HuH-7 (cell line): ENCODE measurements around the gene POC1B.
A peak's percentile ranks its signal among the peaks of the same experiment; 100 is the strongest.

Source experiments
- DNase-seq: peaks from one replicate; pipeline ENCODE4 v3.0.0; 2011; ENCODE audit warnings: low spot score

POC1B gene

DNA sequence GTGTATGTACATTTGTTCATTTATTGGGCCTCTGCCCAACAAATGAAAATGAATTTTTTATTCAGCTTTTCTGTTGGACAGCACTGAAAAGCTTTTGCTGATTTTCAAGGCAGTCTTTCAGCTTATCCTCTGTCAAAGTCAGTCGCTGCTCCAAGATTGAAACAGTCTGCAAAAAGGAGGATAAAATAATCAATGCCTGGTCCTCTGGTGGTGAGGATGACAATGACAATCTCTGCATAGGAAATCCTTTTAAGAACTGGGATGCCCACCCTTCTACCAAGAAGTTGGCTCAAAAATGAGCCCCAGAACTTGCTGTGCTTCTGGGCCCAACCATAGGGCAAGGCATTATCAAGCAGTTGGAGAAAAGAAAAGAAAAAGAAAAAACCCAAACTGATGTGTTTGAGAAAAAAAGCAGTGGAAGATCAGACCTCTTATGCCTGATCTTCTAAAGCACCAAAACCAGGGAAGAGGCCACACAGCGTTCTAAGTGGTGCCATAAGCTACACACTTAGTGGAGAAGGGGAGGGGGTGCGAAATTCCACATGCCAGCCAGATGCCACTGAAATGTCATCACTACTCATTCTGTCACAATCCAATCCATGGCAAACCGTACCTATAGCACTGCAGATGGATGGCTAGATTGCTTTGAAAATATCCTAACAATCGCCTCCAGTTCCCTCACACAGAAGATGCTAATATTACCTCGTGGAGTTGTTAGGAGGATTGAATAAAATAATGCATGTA lies 104.6 kb downstream of the POC1B start:
- DNase-seq, result peak; percentile 15

DNA sequence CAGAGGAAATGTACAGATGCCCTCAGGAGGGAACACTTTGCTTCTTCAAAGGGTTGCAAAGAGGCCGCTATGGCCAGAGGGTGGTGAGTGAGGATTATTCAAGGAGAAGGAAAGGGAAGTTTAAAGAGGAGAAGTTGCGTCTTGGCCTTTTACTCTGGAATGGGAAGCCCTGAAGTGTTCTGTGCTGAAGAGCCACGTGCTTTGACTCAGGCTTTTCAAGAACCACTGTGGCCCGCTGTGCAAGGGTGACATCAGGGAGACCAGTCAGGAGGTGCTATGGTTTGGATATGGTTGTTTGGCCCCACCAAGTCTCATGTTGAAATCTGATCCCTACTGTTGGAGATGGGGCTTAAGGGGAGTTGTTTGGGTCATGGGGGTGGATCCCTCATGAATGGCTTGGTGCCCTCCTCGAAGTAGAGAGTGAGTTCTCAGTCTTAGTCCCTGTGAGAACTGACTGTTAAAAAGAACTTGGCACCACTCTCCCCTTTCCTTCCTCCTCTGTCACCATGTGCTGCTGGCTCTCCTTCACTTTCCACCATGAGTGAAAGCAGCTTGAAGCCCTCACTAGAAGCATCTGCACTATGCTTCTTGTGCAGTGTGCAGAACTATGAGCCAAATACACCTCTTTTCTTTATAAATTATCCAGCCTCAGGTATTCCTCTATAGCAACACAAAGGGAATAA lies 107.5 kb downstream of the POC1B start:
- no peak for DNase-seq

- no peak for DNase-seq
These were observed 108.4 kb downstream of the POC1B start for GRCh38 chr12:89417246-89417977.

DNA sequence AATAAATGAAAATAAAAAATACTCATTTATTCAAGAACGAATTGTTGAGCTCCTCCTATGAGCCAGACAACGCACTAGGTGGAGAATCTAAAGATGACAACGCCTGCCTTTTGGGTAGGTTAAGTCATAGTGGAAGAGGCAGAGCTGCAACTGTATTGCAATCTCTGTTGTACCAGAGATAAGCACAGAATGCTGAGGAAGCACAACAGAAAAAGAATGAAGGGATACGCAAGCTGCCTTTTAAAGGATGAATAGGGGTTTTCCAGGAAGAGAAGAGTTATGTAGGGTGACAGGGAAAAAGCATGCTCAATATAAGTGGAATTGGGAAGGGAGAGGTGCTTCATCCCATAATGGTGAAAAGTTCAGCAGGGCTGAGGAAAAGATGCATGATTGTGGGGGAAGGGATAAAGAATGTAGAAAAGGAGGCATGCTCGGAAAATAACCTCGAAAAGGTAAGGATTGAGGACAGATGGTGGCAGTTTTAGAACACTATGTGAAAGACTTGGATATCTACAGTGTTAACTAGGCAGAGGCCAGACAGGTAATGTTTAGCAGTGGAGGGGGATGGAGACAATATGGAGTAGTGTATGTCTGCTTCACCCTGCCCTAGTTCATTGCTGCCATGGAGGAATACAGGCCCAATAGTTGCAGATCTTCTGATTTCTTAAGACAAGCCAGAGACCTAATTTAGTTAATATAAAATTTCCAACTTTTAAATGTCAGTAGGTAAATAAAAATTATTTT lies 109.6 kb downstream of the POC1B start:
- DNase-seq, result no peak

DNA sequence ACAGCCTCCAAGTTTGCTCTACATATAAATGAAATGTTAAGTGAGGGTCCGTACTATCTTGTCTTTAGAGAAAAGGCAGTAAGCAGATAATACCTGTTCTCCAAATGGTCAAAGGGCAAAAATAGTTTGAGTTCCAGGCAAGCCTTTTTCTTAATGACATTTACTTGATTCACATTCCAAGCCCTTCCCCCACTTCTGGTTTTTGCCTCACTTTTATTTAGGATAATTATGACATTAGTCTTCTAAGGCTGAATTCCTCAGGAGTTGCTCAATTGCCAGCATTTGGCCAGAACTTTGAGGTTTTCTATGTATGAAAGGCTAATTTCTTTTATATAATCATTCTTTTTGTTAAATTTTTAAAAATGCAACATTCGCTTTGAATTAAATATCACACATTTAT lies 111.0 kb downstream of the POC1B start:
- DNase-seq, result no peak

DNA sequence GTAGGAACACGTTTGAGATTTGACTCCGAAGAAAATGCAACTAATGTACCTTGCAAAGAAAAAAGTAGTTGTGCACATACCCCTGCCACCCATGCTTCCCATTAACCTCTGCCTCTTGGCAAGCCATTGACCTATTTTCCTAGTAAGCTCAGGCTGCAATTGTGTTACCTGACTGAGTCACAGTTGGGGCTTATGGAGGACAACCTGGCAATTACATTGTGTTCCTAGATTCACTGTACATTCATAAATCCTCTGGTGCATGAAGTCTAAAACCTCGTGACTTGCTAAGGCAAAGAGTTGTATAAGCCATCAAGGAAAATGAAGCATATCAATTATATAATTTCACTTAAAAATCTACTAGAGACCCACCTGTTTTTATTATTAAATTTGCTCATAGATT lies 111.5 kb downstream of the POC1B start:
- DNase-seq, result no peak

GRCh38 chr12:89413234-89413633 lies 112.6 kb downstream of the POC1B start:
- DNase-seq, result no peak

GRCh38 chr12:89412665-89413064 lies 113.2 kb downstream of the POC1B start:
- DNase-seq, result no peak

- DNase-seq, result no peak
These were observed 114.0 kb downstream of the POC1B start for GRCh38 chr12:89411846-89412245.

DNA sequence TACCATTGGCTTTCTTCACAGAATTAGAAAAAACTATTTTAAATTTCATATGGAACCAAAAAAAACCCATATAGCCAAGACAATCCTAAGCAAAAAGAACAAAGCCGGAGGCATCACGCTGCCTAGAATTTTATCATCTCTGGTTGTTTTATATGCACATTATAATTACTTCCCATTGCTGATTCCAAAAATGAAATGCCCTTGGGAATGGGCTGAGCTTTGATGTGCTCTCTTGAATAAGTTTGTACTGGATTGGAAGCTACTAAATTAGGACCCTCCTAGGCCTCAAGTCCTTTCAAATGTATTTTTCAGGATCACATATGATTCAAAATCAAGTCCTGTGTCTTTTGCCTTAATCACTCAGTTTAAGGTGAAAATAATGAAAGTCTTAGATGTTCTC lies 114.6 kb downstream of the POC1B start:
- DNase-seq, result no peak

GRCh38 chr12:89405626-89406345 lies 120.1 kb downstream of the POC1B start:
- DNase-seq, result no peak

DNA sequence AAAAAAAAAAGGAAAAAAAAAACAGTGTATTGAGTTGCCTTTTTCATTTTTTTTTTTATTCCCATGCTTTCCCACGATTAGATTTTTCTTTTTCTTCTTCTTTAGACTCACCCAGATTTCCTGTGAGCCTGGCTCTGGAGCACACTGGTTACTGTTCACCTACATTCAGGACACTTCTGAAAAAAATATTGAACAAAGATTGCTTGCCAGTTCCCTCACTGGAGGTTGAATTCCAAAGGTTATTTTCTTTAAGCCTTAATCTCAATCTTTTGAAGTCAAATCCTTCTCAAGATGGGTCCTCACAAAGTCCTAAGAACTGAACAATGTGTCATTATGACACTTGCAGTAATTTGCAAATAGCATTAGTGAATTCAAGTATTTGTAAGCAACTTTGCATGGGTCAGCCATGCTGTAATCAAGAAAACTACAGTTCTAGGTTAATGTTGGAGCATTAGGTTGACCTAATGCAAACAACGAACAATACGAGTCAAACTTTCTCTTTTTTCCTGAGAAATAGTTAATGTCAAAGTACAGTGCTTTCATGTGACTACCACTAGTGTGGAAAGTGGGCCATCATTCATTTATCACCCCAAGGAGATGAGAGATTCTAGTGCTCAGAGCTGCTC lies 124.3 kb downstream of the POC1B start:
- no peak for DNase-seq

- no peak for DNase-seq
These were observed 125.4 kb downstream of the POC1B start for GRCh38 chr12:89400415-89400814.

DNA sequence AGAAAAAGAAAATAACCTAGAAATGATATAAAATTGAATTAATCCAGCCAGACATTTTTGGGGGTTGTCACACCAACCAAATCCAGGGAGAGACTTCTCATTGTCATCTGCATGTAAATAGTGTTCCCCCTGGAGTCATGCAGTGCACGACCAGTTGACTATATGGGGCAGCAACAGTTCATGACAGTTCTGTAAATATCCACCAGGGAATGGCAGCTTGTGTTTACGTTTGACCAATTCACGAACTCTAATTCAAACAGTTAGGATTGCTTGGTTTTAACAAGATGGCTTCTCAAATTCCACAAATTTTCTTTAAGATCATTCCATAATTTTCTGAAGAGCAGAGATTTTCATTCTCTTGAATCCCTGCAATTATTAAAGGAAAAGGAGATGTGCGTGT lies 130.1 kb downstream of the POC1B start:
- DNase-seq, result no peak

DNA sequence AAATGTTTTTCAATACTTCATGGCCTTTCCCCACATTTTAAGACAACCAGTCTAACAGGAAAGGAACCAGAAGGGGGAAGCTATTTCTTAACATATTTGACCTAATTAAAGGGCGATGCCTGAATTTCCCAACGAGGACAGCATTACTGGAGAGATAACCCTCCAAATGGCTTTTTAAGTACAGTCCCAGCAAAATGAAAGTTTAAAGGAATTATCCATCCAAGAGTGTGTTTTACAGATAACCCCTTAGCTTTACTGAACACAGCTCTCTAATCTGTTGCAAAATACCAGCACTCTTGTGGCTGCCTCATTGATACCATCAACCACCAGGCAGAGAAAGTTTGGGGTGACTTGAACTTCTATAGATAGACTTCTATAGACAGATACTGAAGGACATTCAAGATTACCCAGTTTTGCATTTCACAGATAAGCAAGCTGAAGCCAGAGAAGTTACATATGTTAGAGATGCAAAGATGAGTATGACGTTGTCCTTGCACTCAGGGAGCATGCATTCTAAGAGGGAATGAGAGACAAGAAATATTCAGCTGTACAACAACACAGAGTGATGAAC lies 132.2 kb downstream of the POC1B start:
- no peak for DNase-seq

DNA sequence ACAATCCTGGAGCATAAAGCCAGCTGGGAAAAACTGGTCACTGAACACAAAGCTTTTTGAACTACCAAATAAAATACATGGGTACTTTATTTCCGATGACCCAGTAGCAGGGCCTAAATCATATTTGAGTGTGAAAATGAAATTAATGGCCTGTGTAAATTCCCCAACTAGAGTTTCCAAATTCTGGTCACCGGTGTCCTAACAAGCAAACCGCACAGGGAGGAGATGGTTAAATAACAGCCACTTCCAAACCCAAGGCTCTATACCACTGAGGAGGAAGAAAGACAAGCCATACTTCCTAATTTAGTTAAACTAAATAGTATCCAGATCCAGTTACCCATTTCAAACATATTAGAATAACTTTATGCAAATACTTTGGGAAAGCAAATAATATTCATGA lies 133.5 kb downstream of the POC1B start:
- no peak for DNase-seq

GRCh38 chr12:89391726-89392336 lies 134.0 kb downstream of the POC1B start:
- no peak for DNase-seq

DNA sequence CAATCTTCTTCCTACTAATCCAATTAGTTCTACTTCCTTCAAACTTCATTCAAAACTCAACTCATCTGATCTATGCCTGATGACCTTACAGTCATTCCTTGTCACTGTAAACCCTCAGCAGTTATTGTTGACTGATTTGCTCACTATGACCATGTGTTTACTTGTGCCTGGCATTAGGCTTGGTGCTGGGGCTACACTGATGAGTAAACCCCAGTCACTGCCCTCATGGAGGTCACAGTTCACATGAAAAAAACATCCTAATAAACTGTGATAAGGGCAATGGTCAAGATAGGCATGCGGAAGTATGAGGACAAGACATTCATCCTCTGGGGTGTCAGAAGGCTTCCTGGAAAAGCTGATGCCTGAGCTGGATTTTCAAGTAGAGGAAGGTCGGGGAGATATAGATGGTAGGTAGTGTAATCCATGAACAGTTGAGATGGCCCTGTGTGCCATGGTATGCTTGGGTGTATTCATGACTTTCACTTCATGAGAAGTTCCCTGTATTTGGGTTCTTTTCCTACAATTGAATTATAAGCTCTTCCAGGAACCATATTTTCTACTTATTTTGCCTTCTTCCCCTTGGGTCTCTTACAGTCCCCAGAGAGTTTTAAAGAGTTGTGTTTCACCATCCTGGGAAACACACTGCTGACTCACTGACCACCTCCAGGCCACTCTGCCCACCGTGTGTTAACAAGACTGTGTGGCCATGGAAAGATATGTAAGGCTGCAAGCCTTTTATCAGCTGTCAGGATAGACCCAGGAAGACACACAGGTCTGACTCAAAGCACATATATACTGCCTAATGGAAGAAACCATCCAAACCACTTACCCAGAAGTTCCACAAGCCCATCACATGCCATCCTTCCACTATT lies 134.8 kb downstream of the POC1B start:
- no peak for DNase-seq
